ENCODE data around the gene CDH4. TPM values are rescaled to one million over a fixed set of nuclear protein-coding genes. Genes with fewer than 3 reads are reported as not detected.

CDH4 gene
- total RNA-seq, 1 donor from 2014 or later: 12.1 TPM

DNA sequence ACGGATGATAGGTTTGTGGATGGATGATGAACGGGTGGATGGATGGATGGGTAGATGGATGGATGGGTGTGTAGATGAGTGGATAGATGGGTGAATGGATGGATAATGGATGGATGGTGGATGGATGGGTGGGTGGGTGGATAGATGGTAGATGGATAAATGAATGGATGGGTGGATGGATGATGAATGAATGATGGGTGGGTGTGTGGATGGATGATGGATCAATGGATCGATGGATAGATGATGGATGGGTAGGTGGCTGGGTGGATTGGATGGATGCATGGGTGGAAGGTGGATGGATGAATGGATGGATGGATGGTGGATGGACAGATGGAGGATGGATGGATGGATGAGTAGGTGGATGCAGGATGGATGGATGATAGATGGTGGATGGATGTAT lies 419.5 kb downstream of the CDH4 start:
- no peak for DNase-seq (ENCODE audit: low read depth)
- TF ChIP-seq, protein P1, sequence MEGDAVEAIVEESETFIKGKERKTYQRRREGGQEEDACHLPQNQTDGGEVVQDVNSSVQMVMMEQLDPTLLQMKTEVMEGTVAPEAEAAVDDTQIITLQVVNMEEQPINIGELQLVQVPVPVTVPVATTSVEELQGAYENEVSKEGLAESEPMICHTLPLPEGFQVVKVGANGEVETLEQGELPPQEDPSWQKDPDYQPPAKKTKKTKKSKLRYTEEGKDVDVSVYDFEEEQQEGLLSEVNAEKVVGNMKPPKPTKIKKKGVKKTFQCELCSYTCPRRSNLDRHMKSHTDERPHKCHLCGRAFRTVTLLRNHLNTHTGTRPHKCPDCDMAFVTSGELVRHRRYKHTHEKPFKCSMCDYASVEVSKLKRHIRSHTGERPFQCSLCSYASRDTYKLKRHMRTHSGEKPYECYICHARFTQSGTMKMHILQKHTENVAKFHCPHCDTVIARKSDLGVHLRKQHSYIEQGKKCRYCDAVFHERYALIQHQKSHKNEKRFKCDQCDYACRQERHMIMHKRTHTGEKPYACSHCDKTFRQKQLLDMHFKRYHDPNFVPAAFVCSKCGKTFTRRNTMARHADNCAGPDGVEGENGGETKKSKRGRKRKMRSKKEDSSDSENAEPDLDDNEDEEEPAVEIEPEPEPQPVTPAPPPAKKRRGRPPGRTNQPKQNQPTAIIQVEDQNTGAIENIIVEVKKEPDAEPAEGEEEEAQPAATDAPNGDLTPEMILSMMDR (IDR thresholded peaks at IDR 0.05; ENCODE audit: insufficient read depth, low read length, severe bottlenecking): no peak
- Histone ChIP-seq H3K4me3 (ENCODE audit: low read depth, low read length) (no peak overlapping the region), H3K36me3 (ENCODE audit: control insufficient read depth, insufficient read depth, low read length) (no peaks in the 10 kb centered on the region), H3K27me3 (ENCODE audit: control insufficient read depth, insufficient read depth, low read length) (no peaks in the 10 kb centered on the region)
- no peak for FAIRE-seq

DNA sequence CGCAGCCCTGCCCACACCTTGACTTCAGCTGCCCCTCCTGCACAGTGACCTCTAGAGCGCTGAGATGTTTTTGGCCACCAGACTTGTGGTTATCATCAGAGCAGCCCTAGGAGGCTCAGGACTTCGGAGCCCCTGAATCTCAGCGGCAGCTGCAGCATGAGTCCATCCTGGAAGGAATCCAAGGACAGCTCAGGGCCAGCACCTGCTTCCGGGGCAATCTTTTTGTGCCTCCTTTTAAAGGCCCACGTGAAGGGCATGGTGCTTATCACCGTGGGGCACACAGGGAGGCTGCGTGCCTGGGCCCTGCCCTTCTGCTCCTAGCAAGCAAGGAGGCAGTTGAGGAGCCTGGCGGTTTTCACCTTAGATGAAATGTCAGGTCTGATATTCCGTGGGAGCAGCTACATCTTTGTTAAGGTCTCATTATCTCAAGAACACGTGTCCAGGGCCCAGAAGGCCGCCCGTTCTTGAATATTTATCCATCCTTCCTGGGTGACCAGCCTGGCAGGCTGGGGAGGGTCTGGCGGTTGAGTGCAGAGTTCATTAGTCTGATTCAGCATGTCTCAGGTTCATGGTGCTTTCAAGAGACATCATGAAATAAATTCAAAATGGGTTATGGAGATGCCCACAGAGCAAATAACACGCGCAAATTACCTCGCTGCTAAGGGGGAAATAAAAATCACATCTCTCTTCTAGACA lies 421.2 kb downstream of the CDH4 start:
- DNase-seq (ENCODE audit: low read depth) (no peak), FAIRE-seq (no peak)
- TF ChIP-seq, protein P1 (IDR thresholded peaks at IDR 0.05; ENCODE audit: insufficient read depth, low read length, severe bottlenecking): no peak
- H3K4me3 ChIP-seq (ENCODE audit: low read depth, low read length): no peak overlapping the region
- no peaks in the 10 kb centered on the region for H3K27me3 ChIP-seq (ENCODE audit: control insufficient read depth, insufficient read depth, low read length)
- H3K36me3 ChIP-seq (ENCODE audit: control insufficient read depth, insufficient read depth, low read length): no peaks in the 10 kb centered on the region

DNA sequence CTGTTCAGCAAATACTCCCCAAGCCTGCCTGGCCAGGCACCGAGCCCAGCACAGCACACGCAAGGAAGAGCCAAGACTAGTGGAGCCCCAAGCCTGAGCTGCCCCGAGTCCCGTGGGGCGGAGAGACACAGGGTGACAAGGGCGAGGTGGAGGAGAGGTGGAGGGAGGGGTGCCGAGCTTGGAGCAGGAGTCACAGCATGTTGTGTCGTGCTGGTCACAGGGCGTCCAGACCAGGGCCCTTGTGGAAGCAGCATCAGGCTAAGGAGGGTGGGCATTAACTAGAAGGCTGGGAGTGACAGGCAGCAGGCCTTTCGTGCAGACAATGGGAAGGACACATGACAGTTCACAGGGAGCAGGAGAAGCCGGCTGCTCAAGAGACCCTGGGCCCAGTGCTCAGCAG lies 422.1 kb downstream of the CDH4 start:
- no peaks in the 10 kb centered on the region for H3K27me3 ChIP-seq (ENCODE audit: control insufficient read depth, insufficient read depth, low read length)
- no peak for DNase-seq (ENCODE audit: low read depth)
- no peaks in the 10 kb centered on the region for H3K36me3 ChIP-seq (ENCODE audit: control insufficient read depth, insufficient read depth, low read length)
- no peak for FAIRE-seq
- no peak overlapping the region for H3K4me3 ChIP-seq (ENCODE audit: low read depth, low read length)
- TF ChIP-seq, protein P1 (IDR thresholded peaks at IDR 0.05; ENCODE audit: insufficient read depth, low read length, severe bottlenecking): no peak

DNA sequence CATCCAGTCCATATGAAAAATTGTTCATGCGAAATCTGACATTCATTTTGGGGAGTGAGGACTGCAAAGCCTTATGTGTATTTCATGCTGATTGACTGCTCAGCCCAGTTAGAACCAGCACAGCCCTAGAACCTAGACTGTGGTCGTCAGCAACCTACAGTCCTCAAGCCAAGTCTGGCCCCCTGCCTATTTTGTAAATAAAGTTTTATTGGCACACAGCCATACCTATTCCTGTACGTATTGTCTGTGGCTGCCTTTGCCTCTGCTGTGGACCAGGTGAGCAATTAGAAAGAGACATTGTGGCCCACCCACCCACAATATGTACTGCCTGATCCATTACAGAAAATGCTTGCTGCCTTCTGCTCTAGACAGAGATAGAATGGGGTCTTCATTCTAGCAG lies 422.6 kb downstream of the CDH4 start:
- no peak for FAIRE-seq
- Histone ChIP-seq H3K4me3 (ENCODE audit: low read depth, low read length) (no peak overlapping the region), H3K27me3 (ENCODE audit: control insufficient read depth, insufficient read depth, low read length) (no peaks in the 10 kb centered on the region), H3K36me3 (ENCODE audit: control insufficient read depth, insufficient read depth, low read length) (no peaks in the 10 kb centered on the region)
- TF ChIP-seq, protein P1 (IDR thresholded peaks at IDR 0.05; ENCODE audit: insufficient read depth, low read length, severe bottlenecking): no peak
- no peak for DNase-seq (ENCODE audit: low read depth)

DNA sequence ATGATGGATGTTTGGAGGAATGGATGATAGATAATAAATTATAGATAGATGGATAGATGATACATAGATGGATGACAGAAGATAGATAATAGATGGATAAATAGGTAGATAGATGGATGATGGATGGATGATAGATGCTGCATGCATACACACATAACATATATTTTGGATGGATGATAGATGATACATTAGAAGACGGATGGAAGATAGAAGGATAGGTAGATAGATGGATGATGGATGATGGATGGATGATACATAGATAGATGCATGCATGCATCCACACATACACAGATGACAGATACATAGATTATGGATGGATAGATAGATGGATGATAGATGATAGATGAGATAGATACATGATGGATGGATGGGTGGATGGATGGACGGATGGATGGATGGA lies 425.9 kb downstream of the CDH4 start:
- no peak for FAIRE-seq
- no peaks in the 10 kb centered on the region for H3K27me3 ChIP-seq (ENCODE audit: control insufficient read depth, insufficient read depth, low read length)
- TF ChIP-seq, protein P1 (IDR thresholded peaks at IDR 0.05; ENCODE audit: insufficient read depth, low read length, severe bottlenecking): no peak

DNA sequence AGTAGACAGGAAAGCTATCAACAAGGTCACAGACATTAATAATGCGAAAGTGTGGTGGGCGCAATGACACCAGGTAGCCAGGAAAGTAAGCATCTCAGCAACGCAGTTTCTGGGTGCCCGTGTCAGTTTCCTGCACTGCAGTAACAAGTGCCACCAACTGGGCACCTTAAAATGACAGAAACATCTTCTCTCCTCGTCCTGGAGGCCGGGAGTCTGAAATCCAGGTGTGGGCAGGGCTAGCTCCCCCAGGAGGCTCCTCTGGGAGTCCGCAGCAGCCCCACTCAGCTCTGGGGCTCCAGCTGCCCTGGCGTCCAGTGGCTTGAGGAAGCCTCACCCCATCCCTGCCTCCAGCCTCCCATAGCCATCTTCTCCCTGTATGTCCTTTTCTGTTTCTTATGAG lies 426.4 kb downstream of the CDH4 start:
- FAIRE-seq: no peak
- H3K4me3 ChIP-seq (ENCODE audit: low read depth, low read length): no peak overlapping the region
- H3K27me3 ChIP-seq (ENCODE audit: control insufficient read depth, insufficient read depth, low read length): no peaks in the 10 kb centered on the region
- DNase-seq (ENCODE audit: low read depth): no peak
- H3K36me3 ChIP-seq (ENCODE audit: control insufficient read depth, insufficient read depth, low read length): no peaks in the 10 kb centered on the region
- TF ChIP-seq, protein P1 (IDR thresholded peaks at IDR 0.05; ENCODE audit: insufficient read depth, low read length, severe bottlenecking): no peak

More for the DNA sequence above, 425.9 kb downstream of the CDH4 start:
- H3K36me3 ChIP-seq (ENCODE audit: control insufficient read depth, insufficient read depth, low read length): no peaks in the 10 kb centered on the region
- no peak for DNase-seq (ENCODE audit: low read depth)
- no peak overlapping the region for H3K4me3 ChIP-seq (ENCODE audit: low read depth, low read length)
